GM12875 (cell line): ENCODE results near the gene SLC9A9.

Source experiments
- H3K4me3 ChIP-seq: one replicate; pipeline ENCODE4 v1.5.1; 2011; ENCODE audit warnings: low read depth, low read length, control low read depth
- CTCF ChIP-seq: IDR thresholded peaks from 2 replicates; pipeline ENCODE4 v1.5.1; 2011; ENCODE audit warnings: low read depth, mild to moderate bottlenecking, control low read depth, inconsistent platforms, low read length, moderate library complexity, borderline replicate concordance; ENCODE audit not compliant: insufficient read depth

Gene SLC9A9

GRCh38 chr3:143824735-143825385 is 23.4 kb downstream of the SLC9A9 start:
- H3K4me3 ChIP-seq = no peak overlapping the region
- no peak for TF ChIP-seq CTCF

GRCh38 chr3:143822798-143823197 is 25.5 kb downstream of the SLC9A9 start:
- no peak overlapping the region for H3K4me3 ChIP-seq
- no peak for TF ChIP-seq CTCF

- no peak overlapping the region for H3K4me3 ChIP-seq
- no peak for TF ChIP-seq CTCF
These were observed 25.9 kb downstream of the SLC9A9 start for GRCh38 chr3:143822374-143822773.

GRCh38 chr3:143821862-143822261 is 26.4 kb downstream of the SLC9A9 start:
- TF ChIP-seq CTCF = no peak
- no peak overlapping the region for H3K4me3 ChIP-seq

GRCh38 chr3:143820466-143821221 is 27.6 kb downstream of the SLC9A9 start:
- no peak overlapping the region for H3K4me3 ChIP-seq

GRCh38 chr3:143819890-143820289 is 28.4 kb downstream of the SLC9A9 start:
- TF ChIP-seq CTCF = no peak
- no peak overlapping the region for H3K4me3 ChIP-seq

More at GRCh38 chr3:143820466-143821221, 27.6 kb downstream of the SLC9A9 start:
- no peak for TF ChIP-seq CTCF

- H3K4me3 ChIP-seq = no peak overlapping the region
- TF ChIP-seq CTCF = no peak
These were observed 33.8 kb downstream of the SLC9A9 start for GRCh38 chr3:143814443-143814889.
